ENCODE results near the gene MUSTN1.

Gene MUSTN1

DNA sequence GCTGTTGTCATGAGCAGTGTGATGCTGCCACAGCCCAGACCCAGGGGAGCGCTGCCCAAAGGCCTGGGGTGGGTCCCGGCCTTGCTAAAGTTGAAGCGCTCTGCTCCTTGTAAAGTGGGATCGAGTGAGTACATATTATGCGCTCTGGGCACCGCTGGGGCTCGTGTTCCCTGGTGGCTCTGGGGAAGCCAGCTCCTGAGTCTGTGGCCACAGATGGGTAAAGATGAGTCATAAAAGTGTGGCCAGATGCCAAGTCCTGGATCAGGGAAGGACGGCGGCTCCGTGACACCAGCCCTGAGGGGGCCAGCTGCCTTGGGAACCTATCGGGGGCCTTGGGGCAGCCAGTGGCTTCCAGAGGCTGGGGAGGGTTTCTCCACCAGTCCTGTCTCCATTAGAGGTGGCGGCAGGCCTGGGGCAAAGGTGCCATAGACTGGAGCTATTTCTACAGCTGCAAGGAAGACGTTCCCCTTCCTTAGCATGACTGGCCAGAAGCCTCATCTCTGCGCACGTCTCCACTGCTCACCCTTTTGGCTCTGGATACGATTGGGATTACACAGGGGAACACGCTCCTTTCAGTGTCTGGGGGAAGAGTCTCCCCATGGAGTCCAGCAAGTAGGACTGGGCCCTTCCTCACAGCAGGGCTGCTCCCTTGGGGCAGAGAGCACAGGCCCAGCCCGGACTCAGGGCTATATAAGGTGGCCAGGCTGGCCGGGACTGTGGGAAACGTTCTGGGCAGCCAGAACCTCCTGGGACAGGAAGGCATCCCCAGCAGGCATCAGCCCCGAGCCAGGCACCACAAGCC, 3.1 kb downstream of the MUSTN1 start:
- Mint-ChIP-seq H3K36me3 (no peaks in the 10 kb centered on the region), H3K27ac (no peak overlapping the region), H3K4me1 (ENCODE audit: low read depth) (no peaks in the 10 kb centered on the region), H3K4me3 (no peak overlapping the region), H3K27me3 (no peaks in the 10 kb centered on the region), H3K9me3 (ENCODE audit: low read depth) (no peaks in the 10 kb centered on the region)

- H3K4me1 Mint-ChIP-seq (ENCODE audit: low read depth): no peaks in the 10 kb centered on the region
- H3K36me3 Mint-ChIP-seq: no peaks in the 10 kb centered on the region
- no peaks in the 10 kb centered on the region for H3K27me3 Mint-ChIP-seq
- H3K9me3 Mint-ChIP-seq (ENCODE audit: low read depth): no peaks in the 10 kb centered on the region
- no peak within 1 kb of the TSS for H3K27ac Mint-ChIP-seq
- no peak within 1 kb of the TSS for H3K4me3 Mint-ChIP-seq
Observed at GRCh38 chr3:52830535-52831258, 4.1 kb downstream of the MUSTN1 start, which contains the start of gene ITIH4. Gene ITIH4 (minus strand): TSS chr3:52830672. CDS start chr3:52830642, 30 bp downstream.

DNA sequence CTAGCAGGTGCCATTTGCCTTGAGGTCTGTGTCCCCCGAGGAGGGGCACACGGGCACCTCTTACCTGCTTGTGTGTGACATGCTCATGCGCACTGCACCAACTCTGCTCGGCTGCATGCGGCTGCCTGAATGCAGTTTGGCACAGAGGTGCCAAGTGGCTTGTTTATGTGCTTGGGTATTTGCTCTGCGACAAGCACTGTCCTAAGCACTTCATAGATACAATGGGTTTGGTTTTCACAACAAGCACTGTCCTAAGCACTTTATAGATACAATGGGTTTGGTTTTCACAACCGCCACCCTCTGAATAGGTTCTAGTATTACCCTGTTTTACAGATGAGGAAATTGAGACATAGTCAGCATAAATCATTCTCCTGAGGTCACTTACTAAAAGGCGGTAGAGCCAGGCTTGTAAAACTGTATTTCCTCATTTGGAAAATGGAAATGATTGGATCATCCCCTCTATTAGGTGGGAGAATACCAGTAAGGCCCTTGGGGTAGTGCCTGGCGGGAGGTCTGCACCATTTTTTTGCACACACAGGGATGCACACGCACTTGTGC, 4.8 kb downstream of the MUSTN1 start:
- Mint-ChIP-seq H3K27me3 (no peaks in the 10 kb centered on the region), H3K36me3 (peaks cover 1% of the 10 kb centered on the region), H3K4me1 (ENCODE audit: low read depth) (no peaks in the 10 kb centered on the region), H3K27ac (no peak overlapping the region), H3K9me3 (ENCODE audit: low read depth) (no peaks in the 10 kb centered on the region), H3K4me3 (no peak overlapping the region)

DNA sequence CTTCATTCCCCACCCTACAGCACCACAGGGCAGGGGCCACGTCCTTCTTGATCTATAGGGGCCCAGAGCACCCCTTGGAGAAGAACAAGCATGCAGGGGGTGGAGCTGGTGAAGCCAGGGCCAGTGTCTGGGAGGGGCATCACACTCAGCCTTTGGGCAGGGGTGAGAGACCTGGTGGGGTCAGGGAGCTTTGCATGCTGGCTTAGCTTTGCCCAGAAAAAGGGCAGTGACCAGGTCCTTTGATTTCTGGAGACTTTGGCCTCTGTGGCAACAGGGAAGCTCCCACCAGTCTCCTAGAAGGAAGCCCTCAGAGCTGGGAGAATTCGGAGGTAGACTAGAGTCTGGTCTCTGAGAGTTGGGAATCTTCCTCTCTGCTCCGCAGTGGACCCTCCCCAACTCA, 5.3 kb downstream of the MUSTN1 start:
- Mint-ChIP-seq H3K27ac (no peak overlapping the region), H3K9me3 (ENCODE audit: low read depth) (no peaks in the 10 kb centered on the region), H3K27me3 (no peaks in the 10 kb centered on the region), H3K4me3 (no peak overlapping the region), H3K4me1 (ENCODE audit: low read depth) (no peaks in the 10 kb centered on the region), H3K36me3 (peaks cover 3% of the 10 kb centered on the region)

- Mint-ChIP-seq H3K36me3 (peaks cover 3% of the 10 kb centered on the region), H3K27me3 (no peaks in the 10 kb centered on the region), H3K27ac (no peak overlapping the region), H3K4me3 (no peak overlapping the region), H3K9me3 (ENCODE audit: low read depth) (no peaks in the 10 kb centered on the region), H3K4me1 (ENCODE audit: low read depth) (no peaks in the 10 kb centered on the region)
Observed at GRCh38 chr3:52827866-52828376, 6.9 kb downstream of the MUSTN1 start.

DNA sequence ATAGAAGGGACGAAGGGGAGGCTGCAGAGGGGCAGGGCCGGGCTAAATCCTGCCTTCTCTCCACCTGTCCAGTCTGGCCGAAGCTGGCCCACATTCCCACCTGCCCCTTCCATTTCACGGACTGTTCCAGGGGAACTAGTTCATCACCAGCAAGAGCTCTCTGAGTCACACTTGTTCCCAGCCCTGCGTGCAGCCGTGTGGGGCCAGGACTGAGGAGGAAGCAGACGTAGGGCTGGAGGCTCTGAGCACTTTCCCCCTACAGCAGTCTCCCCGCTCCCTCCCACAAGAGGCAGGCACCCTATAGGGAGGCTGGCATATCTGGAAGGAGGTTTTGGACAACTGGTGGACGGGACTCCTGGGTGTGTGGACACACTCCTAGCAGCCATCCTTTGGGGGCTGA, 7.4 kb downstream of the MUSTN1 start:
- H3K36me3 Mint-ChIP-seq: peaks cover 3% of the 10 kb centered on the region
- no peaks in the 10 kb centered on the region for H3K4me1 Mint-ChIP-seq (ENCODE audit: low read depth)
- no peaks in the 10 kb centered on the region for H3K9me3 Mint-ChIP-seq (ENCODE audit: low read depth)
- no peaks in the 10 kb centered on the region for H3K27me3 Mint-ChIP-seq
- H3K4me3 Mint-ChIP-seq: no peak overlapping the region
- H3K27ac Mint-ChIP-seq: no peak overlapping the region

DNA sequence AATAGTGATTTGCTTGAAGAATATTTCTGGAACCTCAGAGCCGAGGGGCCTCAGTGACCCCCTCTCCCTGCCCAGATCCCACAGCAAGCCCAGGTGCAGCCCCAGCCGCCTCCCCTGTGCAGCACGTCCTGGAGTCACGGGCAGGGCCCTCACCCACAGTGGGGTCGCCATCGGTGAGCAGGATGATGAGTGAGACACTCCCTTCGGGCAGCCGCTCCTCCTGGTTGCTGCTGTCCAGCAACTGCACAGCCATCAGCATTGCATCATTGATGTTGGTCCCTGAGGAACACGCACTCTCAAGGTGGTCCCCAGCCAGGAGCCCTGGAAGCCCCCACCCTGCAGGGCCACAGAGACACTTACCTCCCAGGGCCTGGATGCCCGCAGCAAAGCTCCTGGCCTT, 10.8 kb downstream of the MUSTN1 start:
- Mint-ChIP-seq H3K9me3 (ENCODE audit: low read depth) (no peaks in the 10 kb centered on the region), H3K4me1 (ENCODE audit: low read depth) (no peaks in the 10 kb centered on the region), H3K27ac (no peak overlapping the region), H3K36me3 (peaks cover 3% of the 10 kb centered on the region), H3K27me3 (no peaks in the 10 kb centered on the region), H3K4me3 (no peak overlapping the region)

GRCh38 chr3:52822363-52822762, 12.5 kb downstream of the MUSTN1 start:
- peaks cover 3% of the 10 kb centered on the region for H3K36me3 Mint-ChIP-seq
- no peaks in the 10 kb centered on the region for H3K4me1 Mint-ChIP-seq (ENCODE audit: low read depth)
- no peaks in the 10 kb centered on the region for H3K27me3 Mint-ChIP-seq
- H3K9me3 Mint-ChIP-seq (ENCODE audit: low read depth): no peaks in the 10 kb centered on the region
- no peak overlapping the region for H3K4me3 Mint-ChIP-seq
- no peak overlapping the region for H3K27ac Mint-ChIP-seq

- Mint-ChIP-seq H3K4me3 (no peak overlapping the region), H3K36me3 (peaks cover 3% of the 10 kb centered on the region), H3K9me3 (ENCODE audit: low read depth) (no peaks in the 10 kb centered on the region), H3K27ac (no peak overlapping the region), H3K27me3 (no peaks in the 10 kb centered on the region), H3K4me1 (ENCODE audit: low read depth) (no peaks in the 10 kb centered on the region)
Observed at GRCh38 chr3:52820736-52821135, 14.1 kb downstream of the MUSTN1 start.

DNA sequence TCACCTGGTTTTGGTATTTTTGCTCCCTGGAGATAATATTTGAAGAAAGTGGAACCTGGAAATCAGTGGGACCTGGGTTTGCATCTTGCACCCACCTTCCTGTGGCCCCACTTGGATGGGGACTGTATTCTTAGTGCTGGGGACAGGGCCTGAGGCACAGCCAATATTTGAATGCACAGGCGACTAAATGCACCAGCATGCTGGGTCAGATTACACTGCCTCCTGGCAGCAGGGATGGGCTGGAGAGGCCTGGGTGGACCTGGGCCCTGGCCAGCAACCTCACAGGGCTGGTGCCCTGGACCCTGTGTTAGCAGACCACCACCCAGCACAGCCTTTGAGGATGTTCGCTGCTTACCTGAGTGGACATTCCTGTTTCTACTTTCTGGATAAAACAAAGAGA, 14.9 kb downstream of the MUSTN1 start:
- Mint-ChIP-seq H3K4me3 (no peak overlapping the region), H3K4me1 (ENCODE audit: low read depth) (no peaks in the 10 kb centered on the region), H3K36me3 (peaks cover 1% of the 10 kb centered on the region), H3K27me3 (no peaks in the 10 kb centered on the region), H3K27ac (no peak overlapping the region), H3K9me3 (ENCODE audit: low read depth) (no peaks in the 10 kb centered on the region)

DNA sequence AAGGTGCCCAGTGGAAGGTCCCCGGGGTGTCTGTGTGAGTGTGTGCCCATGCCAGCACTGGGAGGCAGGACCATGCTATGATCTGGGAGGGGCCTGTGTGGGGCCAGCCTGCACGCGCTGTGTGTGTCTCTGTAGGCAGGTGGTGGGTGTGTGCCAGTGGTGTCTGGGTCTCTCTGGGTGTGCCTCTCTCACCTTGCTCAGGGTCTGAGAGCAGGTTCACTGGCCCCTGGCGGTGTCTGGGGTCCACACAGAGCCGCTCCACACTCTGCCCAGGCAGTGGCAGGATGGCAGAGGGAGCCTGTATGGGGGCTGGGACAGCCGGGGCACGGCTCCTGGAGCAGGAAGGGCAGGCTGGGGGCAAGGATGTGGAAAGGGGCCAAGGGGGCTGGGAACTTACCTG, 17.0 kb downstream of the MUSTN1 start:
- Mint-ChIP-seq H3K4me1 (ENCODE audit: low read depth) (no peaks in the 10 kb centered on the region), H3K36me3 (no peaks in the 10 kb centered on the region), H3K4me3 (no peak overlapping the region), H3K9me3 (ENCODE audit: low read depth) (no peaks in the 10 kb centered on the region), H3K27ac (no peak overlapping the region), H3K27me3 (no peaks in the 10 kb centered on the region)

- H3K27me3 Mint-ChIP-seq: no peaks in the 10 kb centered on the region
- H3K9me3 Mint-ChIP-seq (ENCODE audit: low read depth): no peaks in the 10 kb centered on the region
Observed at GRCh38 chr3:52817221-52817620, 17.6 kb downstream of the MUSTN1 start.

DNA sequence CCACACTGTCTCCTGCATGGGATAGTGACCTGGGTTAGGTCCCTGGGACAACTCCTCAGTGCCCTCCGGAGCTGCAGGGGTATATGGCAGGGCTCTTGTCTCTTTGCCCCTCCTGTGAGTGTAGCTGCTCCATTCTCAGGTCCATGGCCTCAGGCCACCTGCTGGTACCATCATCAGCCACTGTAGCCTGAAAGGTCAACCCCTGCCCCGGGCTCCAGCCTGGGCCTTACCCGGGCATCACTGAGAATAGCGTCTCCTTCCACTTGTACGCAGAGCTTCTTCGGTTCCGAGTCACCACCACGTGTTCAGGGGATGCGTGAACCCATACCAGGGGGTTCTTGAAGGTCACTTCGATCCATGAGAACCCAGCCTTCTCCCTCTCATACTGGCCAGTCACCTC, 18.2 kb downstream of the MUSTN1 start:
- Mint-ChIP-seq H3K9me3 (ENCODE audit: low read depth) (no peaks in the 10 kb centered on the region), H3K36me3 (peaks cover 3% of the 10 kb centered on the region), H3K27me3 (no peaks in the 10 kb centered on the region), H3K4me1 (ENCODE audit: low read depth) (no peaks in the 10 kb centered on the region), H3K27ac (no peak overlapping the region), H3K4me3 (no peak overlapping the region)

More at GRCh38 chr3:52817221-52817620, 17.6 kb downstream of the MUSTN1 start:
- Mint-ChIP-seq H3K4me3 (no peak overlapping the region), H3K4me1 (ENCODE audit: low read depth) (no peaks in the 10 kb centered on the region), H3K27ac (no peak overlapping the region), H3K36me3 (no peaks in the 10 kb centered on the region)

- no peaks in the 10 kb centered on the region for H3K27me3 Mint-ChIP-seq
- H3K36me3 Mint-ChIP-seq: peaks cover 3% of the 10 kb centered on the region
- no peaks in the 10 kb centered on the region for H3K4me1 Mint-ChIP-seq (ENCODE audit: low read depth)
- H3K27ac Mint-ChIP-seq: no peak overlapping the region
- H3K9me3 Mint-ChIP-seq (ENCODE audit: low read depth): no peaks in the 10 kb centered on the region
- H3K4me3 Mint-ChIP-seq: no peak overlapping the region
Observed at GRCh38 chr3:52816199-52816598, 18.6 kb downstream of the MUSTN1 start.

DNA sequence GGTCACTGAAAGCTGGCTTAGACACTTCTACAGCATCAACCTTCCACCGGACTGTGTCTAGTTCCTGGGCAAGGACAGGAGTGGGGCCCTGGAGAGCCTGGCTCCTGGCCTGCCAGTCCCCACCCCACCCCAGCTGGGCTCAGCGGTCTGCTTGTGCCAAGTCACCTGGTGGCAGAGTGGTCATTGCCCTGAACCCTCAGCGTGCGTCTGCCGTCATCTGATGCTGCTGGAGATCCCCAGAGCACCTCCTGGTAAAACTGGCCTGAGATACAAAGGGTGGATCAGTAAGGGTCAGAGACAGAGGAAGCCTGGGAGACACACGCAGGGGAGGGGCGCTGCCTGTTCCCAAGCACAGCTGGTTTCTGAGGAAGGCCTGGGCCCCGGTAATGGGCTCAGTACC, 21.0 kb downstream of the MUSTN1 start:
- Mint-ChIP-seq H3K36me3 (peaks cover 3% of the 10 kb centered on the region), H3K9me3 (ENCODE audit: low read depth) (no peaks in the 10 kb centered on the region), H3K4me1 (ENCODE audit: low read depth) (peaks cover 8% of the 10 kb centered on the region), H3K4me3 (no peak overlapping the region), H3K27me3 (no peaks in the 10 kb centered on the region), H3K27ac (no peak overlapping the region)
